HEK293T (cell line): ENCODE data around the gene TTC9.

Experiments
- ARNT ChIP-seq: fragments of 450-650 bp; IDR thresholded peaks from 2 replicates; pipeline ENCODE4 v1.6.1; 2017; ENCODE audit warnings: mild to moderate bottlenecking
- HDGF ChIP-seq: fragments of 450-650 bp; IDR thresholded peaks from 2 replicates; pipeline ENCODE4 v1.6.1; 2017; ENCODE audit warnings: antibody characterized with exemption, borderline replicate concordance
- NFRKB ChIP-seq: fragments of 450-650 bp; IDR thresholded peaks from 2 replicates; pipeline ENCODE4 v1.6.1; 2016; ENCODE audit warnings: mild to moderate bottlenecking, moderate library complexity
- SP1 ChIP-seq: fragments of 450-650 bp; IDR thresholded peaks from 2 replicates; pipeline ENCODE4 v1.6.1; 2017
- TARDBP ChIP-seq: fragments of 450-650 bp; IDR thresholded peaks from 2 replicates; pipeline ENCODE4 v1.6.1; 2016

DNA sequence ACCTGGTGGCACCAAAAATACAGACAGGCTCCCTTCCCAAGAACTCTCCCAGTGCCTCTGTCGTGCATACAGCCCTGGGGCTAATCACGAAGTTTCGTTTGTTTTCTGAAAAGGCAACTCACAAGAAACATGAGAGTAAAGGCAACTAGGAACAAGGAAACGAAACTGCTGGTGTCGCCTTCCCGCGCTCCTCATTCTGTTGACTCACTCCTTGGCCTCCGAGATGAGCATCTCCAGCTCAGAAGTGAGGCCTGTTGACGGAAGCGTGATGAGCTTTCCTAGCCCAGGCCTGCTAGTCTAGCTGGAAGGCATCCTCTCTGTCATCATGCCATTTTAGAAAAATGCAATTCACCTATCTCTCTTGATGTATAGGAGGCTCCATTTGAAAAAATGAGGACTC lies 50.5 kb downstream of the TTC9 start:
- TF ChIP-seq SP1 (no peak), HDGF (no peak), NFRKB (no peak), TARDBP (no peak), ARNT (no peak)
